ENCODE data around the gene NUDT9. TPM values are rescaled to one million over a fixed set of nuclear protein-coding genes. Genes with fewer than 3 reads are reported as not detected.
"Not testable (repeated sequence)": the region's sequence is repeated elsewhere in the genome, so short reads cannot be mapped to it uniquely, and the experiment has no call there.

Gene NUDT9
- total RNA-seq, 1 donor from 2014 or later: 23.6 TPM

- TF ChIP-seq CTCF (IDR thresholded peaks at IDR 0.05): no peak
- Mint-ChIP-seq H3K4me1 (ENCODE audit: unreplicated experiment) (no peaks in the 10 kb centered on the region), H3K27me3 (ENCODE audit: unreplicated experiment) (peaks cover 8% of the 10 kb centered on the region), H3K36me3 (ENCODE audit: unreplicated experiment) (no peaks in the 10 kb centered on the region), H3K4me3 (ENCODE audit: unreplicated experiment) (no peak overlapping the region), H3K9me3 (ENCODE audit: unreplicated experiment) (peaks cover 6% of the 10 kb centered on the region), H3K27ac (ENCODE audit: unreplicated experiment) (no peak overlapping the region)
- no peak for DNase-seq (ENCODE audit: extremely low spot score, unreplicated experiment)
Observed at GRCh38 chr4:87399954-87400353, 22.4 kb upstream of the NUDT9 start.

DNA sequence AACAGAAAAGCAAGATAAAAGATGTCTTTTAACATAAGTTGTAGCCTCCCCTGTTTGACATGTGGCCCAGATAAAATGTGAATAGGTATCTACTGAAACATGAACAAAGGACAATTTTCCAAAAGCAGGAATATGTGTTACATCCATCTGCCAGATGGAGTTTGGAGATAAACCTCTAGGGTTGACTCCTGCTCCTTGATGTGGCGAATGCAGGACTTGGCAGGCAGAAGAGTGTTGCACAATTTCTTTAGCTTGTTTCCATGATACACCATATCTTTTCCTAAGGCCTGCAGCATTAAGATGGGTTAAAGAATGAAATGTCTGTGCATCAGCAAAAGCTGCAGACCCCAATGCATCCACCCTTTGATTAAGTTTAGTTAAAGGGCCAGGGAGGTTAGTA is 18.6 kb upstream of the NUDT9 start:
- not testable (repeated sequence) for H3K4me3 Mint-ChIP-seq (ENCODE audit: unreplicated experiment); H3K27ac Mint-ChIP-seq (ENCODE audit: unreplicated experiment); DNase-seq (ENCODE audit: extremely low spot score, unreplicated experiment); H3K9me3 Mint-ChIP-seq (ENCODE audit: unreplicated experiment); H3K4me1 Mint-ChIP-seq (ENCODE audit: unreplicated experiment); H3K36me3 Mint-ChIP-seq (ENCODE audit: unreplicated experiment)
- peaks cover 18% of the 10 kb centered on the region for H3K27me3 Mint-ChIP-seq (ENCODE audit: unreplicated experiment)

- Mint-ChIP-seq H3K9me3 (ENCODE audit: unreplicated experiment) (peaks cover 6% of the 10 kb centered on the region), H3K27me3 (ENCODE audit: unreplicated experiment) (peaks cover 28% of the 10 kb centered on the region), H3K27ac (ENCODE audit: unreplicated experiment) (no peak overlapping the region), H3K36me3 (ENCODE audit: unreplicated experiment) (no peaks in the 10 kb centered on the region), H3K4me3 (ENCODE audit: unreplicated experiment) (no peak overlapping the region), H3K4me1 (ENCODE audit: unreplicated experiment) (no peaks in the 10 kb centered on the region)
- no peak for TF ChIP-seq CTCF (IDR thresholded peaks at IDR 0.05)
- DNase-seq (ENCODE audit: extremely low spot score, unreplicated experiment): no peak
Observed at GRCh38 chr4:87405211-87405820, 17.1 kb upstream of the NUDT9 start.

DNA sequence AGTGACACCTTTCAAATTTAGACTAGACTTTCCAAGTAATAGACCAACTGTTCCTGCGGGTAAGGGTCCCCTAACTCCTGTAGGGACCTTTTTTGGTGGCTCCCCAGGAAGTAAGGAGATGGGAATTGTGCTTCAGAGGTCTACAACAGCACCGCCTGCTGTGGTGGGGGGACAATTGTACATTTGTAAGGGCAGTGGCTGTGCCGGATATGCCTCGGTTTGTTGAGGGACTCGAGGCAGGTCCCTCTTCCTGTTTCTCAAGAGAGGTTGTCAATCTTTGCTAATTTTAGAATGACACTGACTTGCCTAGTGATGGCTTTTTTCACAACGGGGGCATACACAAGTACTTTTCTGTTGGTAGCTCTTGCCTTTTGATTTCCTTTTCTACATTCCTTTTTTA is 15.9 kb upstream of the NUDT9 start:
- Mint-ChIP-seq H3K4me1 (ENCODE audit: unreplicated experiment) (no peaks in the 10 kb centered on the region), H3K36me3 (ENCODE audit: unreplicated experiment) (no peaks in the 10 kb centered on the region), H3K9me3 (ENCODE audit: unreplicated experiment) (peaks cover 6% of the 10 kb centered on the region), H3K27me3 (ENCODE audit: unreplicated experiment) (peaks cover 34% of the 10 kb centered on the region), H3K4me3 (ENCODE audit: unreplicated experiment) (no peak overlapping the region), H3K27ac (ENCODE audit: unreplicated experiment) (no peak overlapping the region)
- DNase-seq (ENCODE audit: extremely low spot score, unreplicated experiment): no peak
- TF ChIP-seq CTCF (IDR thresholded peaks at IDR 0.05): no peak

GRCh38 chr4:87406902-87407301 is 15.5 kb upstream of the NUDT9 start:
- not testable (repeated sequence) for DNase-seq (ENCODE audit: extremely low spot score, unreplicated experiment); H3K4me3 Mint-ChIP-seq (ENCODE audit: unreplicated experiment); H3K27ac Mint-ChIP-seq (ENCODE audit: unreplicated experiment); H3K4me1 Mint-ChIP-seq (ENCODE audit: unreplicated experiment); H3K9me3 Mint-ChIP-seq (ENCODE audit: unreplicated experiment); H3K36me3 Mint-ChIP-seq (ENCODE audit: unreplicated experiment)
- peaks cover 34% of the 10 kb centered on the region for H3K27me3 Mint-ChIP-seq (ENCODE audit: unreplicated experiment)

DNA sequence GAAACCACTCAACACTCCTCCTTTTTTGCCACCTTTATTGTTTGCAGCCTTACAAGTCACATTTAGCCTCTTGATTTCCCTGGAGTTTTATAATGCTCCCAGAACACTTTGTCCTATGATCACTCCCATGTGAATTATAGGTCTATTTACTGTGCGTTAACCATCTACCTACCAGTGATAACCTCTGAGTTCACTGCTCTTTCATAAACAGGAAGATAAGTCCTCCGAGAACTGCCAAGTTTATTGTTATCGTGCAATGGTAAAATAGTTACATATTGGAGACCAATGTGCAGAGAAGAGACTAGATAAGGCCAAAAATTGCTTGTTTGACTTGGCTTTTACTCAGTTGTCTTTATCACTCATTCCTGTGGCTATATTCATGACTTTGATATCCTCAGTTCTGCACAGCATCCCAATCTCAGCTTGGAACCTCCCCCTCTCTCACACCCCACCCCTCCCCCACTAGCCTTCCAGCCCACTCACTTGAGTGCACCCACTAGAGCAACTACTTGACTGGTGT is 12.9 kb upstream of the NUDT9 start:
- peaks cover 3% of the 10 kb centered on the region for H3K9me3 Mint-ChIP-seq (ENCODE audit: unreplicated experiment)
- no peak for DNase-seq (ENCODE audit: extremely low spot score, unreplicated experiment)
- H3K36me3 Mint-ChIP-seq (ENCODE audit: unreplicated experiment): no peaks in the 10 kb centered on the region
- H3K27me3 Mint-ChIP-seq (ENCODE audit: unreplicated experiment): peaks cover 34% of the 10 kb centered on the region
- H3K27ac Mint-ChIP-seq (ENCODE audit: unreplicated experiment): no peak overlapping the region
- no peak for TF ChIP-seq CTCF (IDR thresholded peaks at IDR 0.05)
- no peaks in the 10 kb centered on the region for H3K4me1 Mint-ChIP-seq (ENCODE audit: unreplicated experiment)
- no peak overlapping the region for H3K4me3 Mint-ChIP-seq (ENCODE audit: unreplicated experiment)

All from osteocyte (in vitro differentiated cells).